Neural crest cell (in vitro differentiated cells): ENCODE measurements around the gene CDH13. TPM values are rescaled to one million over a fixed set of nuclear protein-coding genes. Genes with fewer than 3 reads are reported as not detected.

Experiments used
- DNase-seq: peaks from one replicate; pipeline ENCODE4 v3.0.0; 2021; ENCODE audit warnings: low read depth, mixed read lengths, low spot score
- H3K27ac Mint-ChIP-seq: one replicate; pipeline ENCODE4 v1.8.0; 2021; ENCODE audit warnings: mild to moderate bottlenecking, mixed read lengths; ENCODE audit not compliant: unreplicated experiment
- H3K27me3 Mint-ChIP-seq: 2 replicates; pipeline ENCODE4 v1.8.0; 2021; ENCODE audit warnings: low read depth, mild to moderate bottlenecking, mixed read lengths
- H3K36me3 Mint-ChIP-seq: 2 replicates; pipeline ENCODE4 v1.8.0; 2021; ENCODE audit warnings: low read depth, mild to moderate bottlenecking, mixed read lengths
- H3K4me1 Mint-ChIP-seq: 2 replicates; pipeline ENCODE4 v1.8.0; 2021; ENCODE audit warnings: mixed read lengths
- H3K4me3 Mint-ChIP-seq: one replicate; pipeline ENCODE4 v1.8.0; 2021; ENCODE audit warnings: mild to moderate bottlenecking, mixed read lengths
- H3K9me3 Mint-ChIP-seq: 2 replicates; pipeline ENCODE4 v1.8.0; 2021; ENCODE audit warnings: mixed read lengths
- CTCF ChIP-seq: fragments of 200-600 bp; sonication (generic); conservative IDR thresholded peaks from 2 replicates; pipeline ENCODE4 v1.5.0; 2021; ENCODE audit warnings: antibody characterized with exemption, mild to moderate bottlenecking
- total RNA-seq: library from RNA; stranded (reverse); gene quantifications from 2 replicates; pipeline ENCODE4 v1.2.1, GENCODE V29; 2021

The CDH13 gene
- total RNA-seq, 1 donor from 2014 or later: 1.1 TPM

DNA sequence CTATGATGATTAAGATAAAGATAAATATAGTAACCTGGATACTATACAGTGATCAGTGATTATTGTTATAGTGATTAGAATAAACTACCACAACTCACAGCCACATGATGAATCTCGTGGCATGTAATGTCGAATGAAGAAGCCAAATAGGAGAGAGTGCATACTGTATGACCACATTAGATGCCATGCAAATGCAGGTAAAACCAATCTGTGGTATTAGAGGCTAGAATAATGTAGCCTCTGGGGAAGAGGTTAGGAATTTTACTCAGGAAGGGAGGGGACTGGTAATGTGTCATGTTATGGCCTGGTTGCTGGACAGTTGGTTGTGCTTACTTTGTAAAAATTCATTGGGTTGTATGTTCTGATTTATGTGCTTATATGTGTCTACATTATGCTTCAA, 402.7 kb downstream of the CDH13 start:
- no peak for DNase-seq
- Mint-ChIP-seq H3K27me3 (no peaks in the 10 kb centered on the region), H3K9me3 (peaks cover 2% of the 10 kb centered on the region), H3K4me3 (no peak overlapping the region), H3K27ac (no peak overlapping the region), H3K4me1 (no peaks in the 10 kb centered on the region), H3K36me3 (no peaks in the 10 kb centered on the region)
- no peak for TF ChIP-seq CTCF

DNA sequence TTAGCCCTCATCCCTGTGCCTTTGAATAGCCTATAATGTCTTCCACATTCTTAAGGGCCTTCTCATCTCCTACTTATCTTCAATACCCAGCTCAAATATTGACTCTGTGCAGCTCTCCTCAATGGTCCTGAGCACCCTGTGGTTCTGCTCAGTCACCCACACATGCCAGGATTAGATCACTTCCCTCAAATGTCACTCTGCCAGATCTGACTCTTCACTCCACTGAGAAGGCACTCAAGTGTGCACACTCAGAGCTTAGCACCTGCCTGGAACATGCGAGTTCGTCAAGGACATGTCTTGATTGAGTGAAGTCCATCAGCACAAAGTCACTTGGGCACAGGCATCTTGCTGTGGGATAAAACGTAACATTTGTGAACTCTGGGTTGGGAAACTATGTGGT, 404.8 kb downstream of the CDH13 start:
- no peak for DNase-seq
- Mint-ChIP-seq H3K4me1 (no peaks in the 10 kb centered on the region), H3K9me3 (peaks cover 5% of the 10 kb centered on the region), H3K36me3 (no peaks in the 10 kb centered on the region), H3K27ac (no peak overlapping the region), H3K4me3 (no peak overlapping the region), H3K27me3 (no peaks in the 10 kb centered on the region)
- TF ChIP-seq CTCF: no peak

GRCh38 chr16:83037102-83037501, 410.3 kb downstream of the CDH13 start:
- no peak for TF ChIP-seq CTCF
- Mint-ChIP-seq H3K4me1 (no peaks in the 10 kb centered on the region), H3K4me3 (no peak overlapping the region), H3K27ac (no peak overlapping the region), H3K36me3 (no peaks in the 10 kb centered on the region), H3K27me3 (peaks cover 3% of the 10 kb centered on the region), H3K9me3 (peaks cover 5% of the 10 kb centered on the region)
- no peak for DNase-seq

- Mint-ChIP-seq H3K4me1 (no peaks in the 10 kb centered on the region), H3K9me3 (peaks cover 5% of the 10 kb centered on the region), H3K36me3 (no peaks in the 10 kb centered on the region), H3K4me3 (no peak overlapping the region), H3K27ac (no peak overlapping the region), H3K27me3 (peaks cover 3% of the 10 kb centered on the region)
- no peak for TF ChIP-seq CTCF
- no peak for DNase-seq
Observed at GRCh38 chr16:83037884-83038283, 411.1 kb downstream of the CDH13 start.

- Mint-ChIP-seq H3K27me3 (peaks cover 3% of the 10 kb centered on the region), H3K36me3 (no peaks in the 10 kb centered on the region), H3K4me1 (no peaks in the 10 kb centered on the region), H3K9me3 (peaks cover 3% of the 10 kb centered on the region), H3K27ac (no peak overlapping the region), H3K4me3 (no peak overlapping the region)
- no peak for DNase-seq
- no peak for TF ChIP-seq CTCF
Observed at GRCh38 chr16:83040174-83040573, 413.4 kb downstream of the CDH13 start.

- H3K27me3 Mint-ChIP-seq: peaks cover 3% of the 10 kb centered on the region
- no peak for TF ChIP-seq CTCF
- no peaks in the 10 kb centered on the region for H3K36me3 Mint-ChIP-seq
- H3K9me3 Mint-ChIP-seq: no peaks in the 10 kb centered on the region
- H3K4me1 Mint-ChIP-seq: peaks cover 10% of the 10 kb centered on the region
- DNase-seq: no peak
- no peak overlapping the region for H3K27ac Mint-ChIP-seq
- no peak overlapping the region for H3K4me3 Mint-ChIP-seq
Observed at GRCh38 chr16:83044589-83044988, 417.8 kb downstream of the CDH13 start.
